Upper lobe of left lung (tissue), 6 donors: ENCODE results near the gene SPG7. TPM values are rescaled to one million over a fixed set of nuclear protein-coding genes. Genes with fewer than 3 reads are reported as not detected.

Experiments
- ATAC-seq, 2 donors: fragments of 200-7000 bp; cut with Tn5 transposase; one replicate each; pipeline ENCODE4 v1.9.1; 2022; ENCODE audit warnings: mild to moderate bottlenecking in 2 of 2, moderate library complexity in 2 of 2; ENCODE audit not compliant: low FRiP score in 2 of 2
- DNase-seq, 2 donors: peaks; one replicate each; pipeline ENCODE4 v3.0.0-alpha.2; 2019 to 2020
- H3K27ac ChIP-seq, 4 donors: fragments of 200-600 bp; sonication (generic); one replicate each; pipeline ENCODE4 v1.5.1; 2016 to 2019
- H3K27me3 ChIP-seq, 4 donors: fragments of 200-600 bp; sonication (generic); one replicate each; pipeline ENCODE4 v1.5.1; 2017 to 2019
- H3K36me3 ChIP-seq, 4 donors: fragments of 200-600 bp; sonication (generic); one replicate each; pipeline ENCODE4 v1.5.1; 2016 to 2019
- H3K4me1 ChIP-seq, 4 donors: fragments of 200-600 bp; sonication (generic); one replicate each; pipeline ENCODE4 v1.5.1; 2018 to 2019
- H3K4me3 ChIP-seq, 4 donors: fragments of 200-600 bp; sonication (generic); one replicate each; pipeline ENCODE4 v1.5.1; 2017 to 2019; ENCODE audit warnings: mild to moderate bottlenecking in 2 of 4, moderate library complexity in 1 of 4
- H3K9me3 ChIP-seq, 4 donors: fragments of 200-600 bp; sonication (generic); one replicate each; pipeline ENCODE4 v1.5.1; 2018 to 2019
- CTCF ChIP-seq, 6 experiments: fragments of 450-650 bp in 4 of 6; fragments of 200-600 bp in 2 of 6; sonication (generic) in 2 of 6; IDR thresholded peaks; one replicate each; pipeline ENCODE4 v1.5.1; 2016 to 2019; ENCODE audit warnings: antibody characterized with exemption in 6 of 6
- EP300 ChIP-seq, 4 donors: sonication (generic); formaldehyde crosslinking; IDR thresholded peaks; one replicate each; pipeline ENCODE4 v1.5.1; 2017; ENCODE audit warnings: antibody characterized with exemption in 4 of 4, control low read depth in 2 of 4
- POLR2A ChIP-seq, 4 donors: fragments of 450-650 bp; IDR thresholded peaks; one replicate each; pipeline ENCODE4 v1.5.1; 2016 to 2017; ENCODE audit warnings: antibody characterized with exemption in 4 of 4, mild to moderate bottlenecking in 2 of 4
- POLR2AphosphoS5 ChIP-seq, 2 donors: sonication (generic); formaldehyde crosslinking; IDR thresholded peaks; one replicate each; pipeline ENCODE4 v1.5.1; 2017; ENCODE audit warnings: antibody characterized with exemption in 2 of 2
- WGBS, 2 donors: methylation state at CpG; one replicate each; pipeline ENCODE4 v1.1.5; 2017 to 2018; 5-methylcytosine and 5-hydroxymethylcytosine counted together
- total RNA-seq, 6 donors: library from RNA; depleted of rRNA in 4 of 6; stranded (reverse); fragments of >200 nt in 4 of 6; gene quantifications; one replicate each; pipeline versions ENCODE4 v1.1.0 to v1.2.1, GENCODE V29; 2016 to 2021
- donor health status: DM: no; HTN: no; CAD: no; lungs with moderate emphysema.
- donor health status: DM: no; HTN: yes; CAD: no; lungs with severe emphysema.

SPG7 gene
- total RNA-seq, 6 donors from 2014 or later: 72.6 to 419 (median 111) TPM

- DNase-seq (no peak), ATAC-seq (no peak)
- Histone ChIP-seq H3K27me3 (no peaks in the 10 kb centered on the region), H3K9me3 (no peaks in the 10 kb centered on the region), H3K4me1 (peaks cover 28 to 36% (median 33%) of the 10 kb centered on the region in 4 donors), H3K36me3 (peaks cover 13 to 53% (median 46%) of the 10 kb centered on the region in 4 donors), H3K27ac (no peak overlapping the region), H3K4me3 (no peak overlapping the region)
- TF ChIP-seq POLR2A (IDR thresholded peaks at IDR 0.05) (no peak), POLR2AphosphoS5 (IDR thresholded peaks at IDR 0.05) (no peak), EP300 (IDR thresholded peaks at IDR 0.05) (no peak), CTCF (IDR thresholded peaks at IDR 0.05) (no peak)
- 93 to 94% methylated on average over 9 of the region's 9 CpGs for WGBS, 2 donors
Observed at GRCh38 chr16:89510526-89510925, 2.3 kb downstream of the SPG7 start.

GRCh38 chr16:89511374-89511773 lies 3.2 kb downstream of the SPG7 start:
- TF ChIP-seq POLR2AphosphoS5 (IDR thresholded peaks at IDR 0.05): no peak
- TF ChIP-seq CTCF (IDR thresholded peaks at IDR 0.05): no peak
- no peak for TF ChIP-seq EP300 (IDR thresholded peaks at IDR 0.05)
- TF ChIP-seq POLR2A (IDR thresholded peaks at IDR 0.05): no peak
- WGBS, 2 donors: 73 to 82% methylated on average over 8 of the region's 8 CpGs
- H3K36me3 ChIP-seq: peaks cover 17 to 61% (median 53%) of the 10 kb centered on the region in 4 donors
- ATAC-seq (no peak), DNase-seq (no peak)
- H3K4me1 ChIP-seq: peaks cover 19 to 28% (median 24%) of the 10 kb centered on the region in 4 donors
- H3K9me3 ChIP-seq: no peaks in the 10 kb centered on the region
- no peaks in the 10 kb centered on the region for H3K27me3 ChIP-seq
- H3K4me3 ChIP-seq: no peak overlapping the region
- H3K27ac ChIP-seq: no peak overlapping the region

GRCh38 chr16:89512453-89512852 lies 4.2 kb downstream of the SPG7 start:
- ATAC-seq: no peak
- DNase-seq: no peak
- Histone ChIP-seq H3K4me3 (no peak overlapping the region), H3K27me3 (no peaks in the 10 kb centered on the region), H3K27ac (no peak overlapping the region), H3K9me3 (no peaks in the 10 kb centered on the region), H3K36me3 (peaks cover 17 to 72% (median 60%) of the 10 kb centered on the region in 4 donors), H3K4me1 (peaks cover 11 to 17% (median 14%) of the 10 kb centered on the region in 4 donors)
- TF ChIP-seq POLR2AphosphoS5 (IDR thresholded peaks at IDR 0.05) (no peak), POLR2A (IDR thresholded peaks at IDR 0.05) (no peak), EP300 (IDR thresholded peaks at IDR 0.05) (no peak), CTCF (IDR thresholded peaks at IDR 0.05) (no peak)
- WGBS, 2 donors: 94 to 97% methylated on average over 9 of the region's 9 CpGs

GRCh38 chr16:89517128-89517527 lies 8.9 kb downstream of the SPG7 start:
- WGBS, 2 donors: 79 to 83% methylated on average over 8 to 9 of the region's 9 CpGs
- no peaks in the 10 kb centered on the region for H3K9me3 ChIP-seq
- H3K27me3 ChIP-seq: no peaks in the 10 kb centered on the region
- no peak overlapping the region for H3K27ac ChIP-seq
- H3K4me1 ChIP-seq: no peaks in the 10 kb centered on the region
- TF ChIP-seq CTCF (IDR thresholded peaks at IDR 0.05) (no peak), POLR2A (IDR thresholded peaks at IDR 0.05) (no peak), POLR2AphosphoS5 (IDR thresholded peaks at IDR 0.05) (no peak), EP300 (IDR thresholded peaks at IDR 0.05) (no peak)
- ATAC-seq (no peak), DNase-seq (no peak)
- peaks cover 25 to 95% (median 65%) of the 10 kb centered on the region in 4 donors for H3K36me3 ChIP-seq
- no peak overlapping the region for H3K4me3 ChIP-seq

GRCh38 chr16:89519881-89520280 lies 11.7 kb downstream of the SPG7 start:
- Histone ChIP-seq H3K9me3 (no peaks in the 10 kb centered on the region), H3K4me3 (no peak overlapping the region), H3K27ac (no peak overlapping the region), H3K4me1 (peaks cover 0 to 11% (median 2%) of the 10 kb centered on the region in 4 donors), H3K27me3 (no peaks in the 10 kb centered on the region), H3K36me3 (peaks cover 32 to 91% (median 63%) of the 10 kb centered on the region in 4 donors)
- TF ChIP-seq POLR2A (IDR thresholded peaks at IDR 0.05) (no peak), EP300 (IDR thresholded peaks at IDR 0.05) (no peak), CTCF (IDR thresholded peaks at IDR 0.05) (no peak), POLR2AphosphoS5 (IDR thresholded peaks at IDR 0.05) (no peak)
- WGBS, 2 donors: 87 to 89% methylated on average over 12 to 15 of the region's 15 CpGs
- DNase-seq (no peak), ATAC-seq (no peak)
